ENCODE measurements around the gene RAB29.

DNA sequence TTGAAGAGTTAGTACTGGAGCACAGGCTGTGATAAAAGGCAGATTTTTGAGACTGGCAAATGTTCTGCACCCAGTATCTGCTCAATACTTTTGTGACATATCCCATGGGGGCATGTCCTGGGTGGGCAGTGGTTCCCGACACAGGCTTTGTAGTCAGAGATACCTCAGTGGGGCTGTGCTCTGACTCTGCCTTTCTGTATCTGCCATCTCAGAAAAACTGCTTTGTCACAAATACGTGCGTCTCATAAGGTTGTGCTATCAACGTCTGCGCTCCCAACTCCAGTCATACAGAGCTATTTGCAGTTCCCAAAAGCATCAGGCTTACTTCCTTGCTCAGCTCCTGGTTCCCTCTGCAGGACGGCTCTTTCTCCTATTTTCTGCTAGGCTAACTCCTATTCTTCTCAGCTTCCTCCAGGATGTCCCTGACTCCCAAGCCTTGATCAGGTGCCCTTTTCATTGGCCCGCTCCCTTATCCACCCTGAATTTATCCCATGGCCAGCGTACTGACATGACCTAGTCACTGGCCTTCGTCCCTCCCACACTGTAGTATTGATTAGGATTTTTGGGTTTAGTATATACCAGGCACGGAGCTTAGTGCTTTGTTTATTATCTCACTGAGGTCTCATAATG lies 12.1 kb upstream of the RAB29 start:
- TF ChIP-seq, protein P1, sequence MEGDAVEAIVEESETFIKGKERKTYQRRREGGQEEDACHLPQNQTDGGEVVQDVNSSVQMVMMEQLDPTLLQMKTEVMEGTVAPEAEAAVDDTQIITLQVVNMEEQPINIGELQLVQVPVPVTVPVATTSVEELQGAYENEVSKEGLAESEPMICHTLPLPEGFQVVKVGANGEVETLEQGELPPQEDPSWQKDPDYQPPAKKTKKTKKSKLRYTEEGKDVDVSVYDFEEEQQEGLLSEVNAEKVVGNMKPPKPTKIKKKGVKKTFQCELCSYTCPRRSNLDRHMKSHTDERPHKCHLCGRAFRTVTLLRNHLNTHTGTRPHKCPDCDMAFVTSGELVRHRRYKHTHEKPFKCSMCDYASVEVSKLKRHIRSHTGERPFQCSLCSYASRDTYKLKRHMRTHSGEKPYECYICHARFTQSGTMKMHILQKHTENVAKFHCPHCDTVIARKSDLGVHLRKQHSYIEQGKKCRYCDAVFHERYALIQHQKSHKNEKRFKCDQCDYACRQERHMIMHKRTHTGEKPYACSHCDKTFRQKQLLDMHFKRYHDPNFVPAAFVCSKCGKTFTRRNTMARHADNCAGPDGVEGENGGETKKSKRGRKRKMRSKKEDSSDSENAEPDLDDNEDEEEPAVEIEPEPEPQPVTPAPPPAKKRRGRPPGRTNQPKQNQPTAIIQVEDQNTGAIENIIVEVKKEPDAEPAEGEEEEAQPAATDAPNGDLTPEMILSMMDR (IDR thresholded peaks at IDR 0.05): no peak
- TF ChIP-seq POLR2A (IDR thresholded peaks at IDR 0.05): no peak
